Right lobe of liver (tissue), 6 donors: ENCODE measurements around the gene SWAP70. TPM values are rescaled to one million over a fixed set of nuclear protein-coding genes. Genes with fewer than 3 reads are reported as not detected.
"Not testable (repeated sequence)": the region's sequence is repeated elsewhere in the genome, so short reads cannot be mapped to it uniquely, and the experiment has no call there.

ENCODE experiments used
- ATAC-seq, 4 donors: fragments of 200-7000 bp; cut with Tn5 transposase; one replicate each; pipeline ENCODE4 v1.9.1; 2020; ENCODE audit warnings: mild to moderate bottlenecking in 4 of 4, moderate library complexity in 4 of 4
- DNase-seq, 3 donors: peaks; one replicate each; pipeline ENCODE4 v3.0.0-alpha.2; 2020
- H3K27ac ChIP-seq, 3 donors: fragments of 200-600 bp; one replicate each; pipeline ENCODE4 v1.8.0; 2022
- H3K27me3 ChIP-seq, 2 donors: fragments of 200-600 bp; one replicate each; pipeline ENCODE4 v1.8.0; 2022
- H3K36me3 ChIP-seq, 4 donors: fragments of 200-600 bp; sonication (generic) in 1 of 4; one replicate each; pipeline versions ENCODE4 v1.5.1 to v1.8.0; 2017 to 2022; ENCODE audit warnings: control low read depth in 1 of 4
- H3K4me1 ChIP-seq, 4 donors: fragments of 200-600 bp; sonication (generic) in 1 of 4; one replicate each; pipeline versions ENCODE4 v1.5.1 to v1.8.0; 2017 to 2022; ENCODE audit warnings: control low read depth in 1 of 4
- H3K4me3 ChIP-seq, 3 donors: fragments of 200-600 bp; one replicate each; pipeline ENCODE4 v1.8.0; 2022
- H3K9me3 ChIP-seq, 4 donors: fragments of 200-600 bp; sonication (generic) in 1 of 4; one replicate each; pipeline versions ENCODE4 v1.5.1 to v1.8.0; 2017 to 2022; ENCODE audit warnings: control low read depth in 1 of 4
- CTCF ChIP-seq, 4 donors: fragments of 200-600 bp in 3 of 4; fragments of 450-650 bp in 1 of 4; IDR thresholded peaks; one replicate each; pipeline versions ENCODE4 v1.5.1 to v1.8.0; 2016 to 2022; ENCODE audit warnings: antibody characterized with exemption in 4 of 4, mild to moderate bottlenecking in 2 of 4
- POLR2A ChIP-seq: fragments of 450-650 bp; IDR thresholded peaks from one replicate; pipeline ENCODE4 v1.6.1; 2017; ENCODE audit warnings: antibody characterized with exemption, mild to moderate bottlenecking
- WGBS: methylation state at CpG from one replicate; pipeline ENCODE4 v1.1.6; 2018; ENCODE audit warnings: low coverage, low lambda C conversion rate; ENCODE audit not compliant: insufficient coverage; ENCODE audit errors: missing lambda C conversion rate; 5-methylcytosine and 5-hydroxymethylcytosine counted together
- intact Hi-C, 2 donors: fragments of 100-400 bp; cut with DNase I; formaldehyde crosslinking; loops; one replicate each; pipeline versions ENCODE4 v1.11.2 to v1.14.1; 2022
- total RNA-seq, 6 experiments: library from RNA; depleted of rRNA in 2 of 6; stranded (reverse); fragments of >200 nt in 2 of 6; fragmentation: NEBNext Ultra II Directional in 3 of 6; extraction: Animal tissue kit (Norgen Biotek cat#: 25700) in 3 of 6; gene quantifications; one replicate each; pipeline versions ENCODE4 v1.1.0 to v1.2.4, GENCODE V29; 2016 to 2023
- donor health status: DM: no; HTN: yes; CAD: no.
- donor health status: DM: no; HTN: no; CAD: no.
- donor health status: DM: no; HTN: no; CAD: no.
- donor health status: DM: no; HTN: yes; CAD: no.
- donor health status: DM: no; HTN: yes; CAD: no.

SWAP70 gene
- total RNA-seq, 6 experiments from 2014 or later = 3.2 to 13.5 (median 7.4) TPM

DNA sequence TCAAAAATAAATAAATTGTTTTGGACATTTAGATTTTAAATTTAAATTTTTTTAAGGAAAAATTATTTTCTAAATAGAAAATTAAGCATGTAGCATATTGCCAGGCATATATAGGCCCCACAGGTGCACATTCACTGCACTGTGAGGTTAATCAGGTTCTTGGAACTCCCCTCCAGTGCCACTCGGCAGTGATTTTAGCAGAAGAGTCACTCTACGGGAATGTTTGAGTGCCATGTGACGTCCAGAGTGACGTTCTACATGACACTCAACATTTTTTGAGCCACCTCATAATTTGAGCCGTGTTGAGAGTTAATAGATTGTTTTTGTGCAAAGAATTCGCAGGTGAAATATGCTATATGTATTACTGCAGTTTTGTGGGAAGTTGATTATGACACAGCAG lies 77.4 kb downstream of the SWAP70 start:
- no peaks in the 10 kb centered on the region for H3K27me3 ChIP-seq
- peaks cover 0 to 4% (median 0%) of the 10 kb centered on the region in 4 donors for H3K4me1 ChIP-seq
- 88% methylated on average over 6 of the region's 6 CpGs for WGBS
- ATAC-seq = no peak
- intact Hi-C loops = loop anchor here in 1 of 2 donors (10.0 kb wide), 1 partner anchor 206 kb away; no protein-coding TSS in a partner anchor
- H3K9me3 ChIP-seq = no peaks in the 10 kb centered on the region
- DNase-seq = no peak
- H3K4me3 ChIP-seq = no peak overlapping the region
- no peak overlapping the region for H3K27ac ChIP-seq
- H3K36me3 ChIP-seq = no peaks in the 10 kb centered on the region
- TF ChIP-seq POLR2A (no peak), CTCF (IDR thresholded peaks at IDR 0.05) (no peak)

GRCh38 chr11:9743512-9743911 lies 79.6 kb downstream of the SWAP70 start:
- not testable (repeated sequence) for H3K36me3 ChIP-seq, H3K4me3 ChIP-seq, H3K4me1 ChIP-seq, H3K27me3 ChIP-seq, H3K27ac ChIP-seq, ATAC-seq, H3K9me3 ChIP-seq, DNase-seq
- 100% methylated on average over 1 of the region's 3 CpGs for WGBS
- intact Hi-C loops = loop anchor here in 1 of 2 donors (10.0 kb wide), 1 partner anchor 209 kb away; no protein-coding TSS in a partner anchor

DNA sequence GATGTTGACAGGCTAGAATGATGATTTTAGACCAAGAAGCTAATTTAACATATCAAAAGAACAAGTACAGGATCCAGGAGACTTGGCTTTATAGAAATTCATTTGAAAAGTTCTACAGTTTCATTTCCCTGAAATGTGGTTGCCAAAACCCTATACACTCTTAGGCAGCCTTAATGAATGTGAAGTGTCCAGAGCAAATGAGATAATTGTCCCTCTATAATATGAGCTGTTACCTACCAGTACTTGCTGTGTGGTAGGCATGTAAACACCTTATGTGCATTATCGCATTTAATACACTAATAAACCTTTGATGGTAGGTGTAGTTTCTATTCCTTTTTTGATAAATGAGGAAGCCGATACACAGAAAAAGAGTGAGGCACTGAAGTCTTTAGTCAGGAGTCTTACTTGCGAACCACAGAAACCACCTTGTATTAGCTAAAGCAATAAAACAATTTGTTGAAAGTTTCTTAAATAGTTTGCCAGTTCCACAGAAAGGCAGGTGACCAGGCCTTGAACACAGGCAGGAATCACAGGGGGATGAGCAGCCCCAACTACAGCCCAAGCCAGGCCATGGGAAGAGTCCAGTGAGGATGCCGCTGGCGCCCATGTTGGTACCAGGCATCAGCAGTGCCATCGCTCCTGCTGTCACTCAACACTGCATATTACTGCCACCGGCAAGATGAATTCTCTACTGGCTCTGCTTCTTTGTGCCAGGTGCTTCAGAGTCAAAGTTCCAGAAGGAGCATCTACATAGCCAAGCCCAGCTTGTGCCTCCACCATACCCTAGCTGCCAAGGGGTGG lies 81.7 kb downstream of the SWAP70 start:
- Histone ChIP-seq H3K36me3 (peaks cover 0 to 3% (median 0%) of the 10 kb centered on the region in 4 donors), H3K4me1 (peaks cover 0 to under 1% (median 0%) of the 10 kb centered on the region in 4 donors), H3K4me3 (no peak overlapping the region), H3K9me3 (no peaks in the 10 kb centered on the region), H3K27ac (no peak overlapping the region), H3K27me3 (no peaks in the 10 kb centered on the region)
- DNase-seq = no peak
- intact Hi-C loops = loop anchor here in 1 of 2 donors (10.0 kb wide), 1 partner anchor 211 kb away; no protein-coding TSS in a partner anchor
- no peak for ATAC-seq
- no peak for TF ChIP-seq CTCF (IDR thresholded peaks at IDR 0.05)
- WGBS = 73% methylated on average over 3 of the region's 7 CpGs

- H3K4me1 ChIP-seq = no peaks in the 10 kb centered on the region
- DNase-seq = no peak
- peaks cover 0 to 3% (median under 1%) of the 10 kb centered on the region in 4 donors for H3K36me3 ChIP-seq
- H3K4me3 ChIP-seq = no peak overlapping the region
- no peak overlapping the region for H3K27ac ChIP-seq
- TF ChIP-seq CTCF (IDR thresholded peaks at IDR 0.05) (no peak), POLR2A (no peak)
- ATAC-seq = no peak
- intact Hi-C loops = loop anchor here in 1 of 2 donors (10.0 kb wide), 1 partner anchor 212 kb away; no protein-coding TSS in a partner anchor
- 45% methylated on average over 1 of the region's 1 CpG for WGBS
- no peaks in the 10 kb centered on the region for H3K27me3 ChIP-seq
- H3K9me3 ChIP-seq = no peaks in the 10 kb centered on the region
These were observed 83.4 kb downstream of the SWAP70 start for GRCh38 chr11:9747229-9747628.

DNA sequence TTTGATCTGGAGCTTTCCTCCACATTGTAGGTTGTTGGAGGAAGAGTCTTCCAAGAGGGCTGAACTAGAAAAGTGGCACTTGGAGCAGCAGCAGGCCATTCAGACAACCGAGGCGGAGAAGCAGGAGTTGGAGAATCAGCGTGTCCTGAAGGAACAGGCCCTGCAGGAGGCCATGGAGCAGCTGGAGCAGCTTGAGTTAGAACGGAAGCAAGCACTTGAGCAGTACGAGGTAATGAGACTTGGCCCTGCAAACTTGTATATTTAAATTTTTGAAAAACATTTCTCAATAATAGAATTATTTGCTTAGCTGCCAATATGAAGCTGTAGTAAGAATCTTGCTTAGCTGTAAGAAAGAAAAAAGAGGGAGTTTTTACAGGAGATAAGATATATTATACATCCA lies 84.0 kb downstream of the SWAP70 start:
- ATAC-seq (no peak), DNase-seq (no peak)
- Histone ChIP-seq H3K4me1 (no peaks in the 10 kb centered on the region), H3K9me3 (no peaks in the 10 kb centered on the region), H3K27me3 (no peaks in the 10 kb centered on the region), H3K4me3 (no peak overlapping the region), H3K27ac (no peak overlapping the region), H3K36me3 (peaks cover 0 to 3% (median under 1%) of the 10 kb centered on the region in 4 donors)
- 77% methylated on average over 5 of the region's 5 CpGs for WGBS
- TF ChIP-seq CTCF (IDR thresholded peaks at IDR 0.05) (no peak), POLR2A (no peak)
- intact Hi-C loops = loop anchor here in 1 of 2 donors (10.0 kb wide), 1 partner anchor 213 kb away; no protein-coding TSS in a partner anchor
